C4-2B (cell line): Measurements from ENCODE around the gene PSG4.

Experiments
- ZFX ChIP-seq: fragments of 450-650 bp; IDR thresholded peaks from 2 replicates; pipeline ENCODE4 v1.6.1; 2017
- TF ChIP-seq, protein P1 (sequence below): fragments of 450-650 bp; conservative IDR thresholded peaks from 2 replicates; pipeline ENCODE4 v1.5.1; 2017; ENCODE audit warnings: mild to moderate bottlenecking

DNA sequence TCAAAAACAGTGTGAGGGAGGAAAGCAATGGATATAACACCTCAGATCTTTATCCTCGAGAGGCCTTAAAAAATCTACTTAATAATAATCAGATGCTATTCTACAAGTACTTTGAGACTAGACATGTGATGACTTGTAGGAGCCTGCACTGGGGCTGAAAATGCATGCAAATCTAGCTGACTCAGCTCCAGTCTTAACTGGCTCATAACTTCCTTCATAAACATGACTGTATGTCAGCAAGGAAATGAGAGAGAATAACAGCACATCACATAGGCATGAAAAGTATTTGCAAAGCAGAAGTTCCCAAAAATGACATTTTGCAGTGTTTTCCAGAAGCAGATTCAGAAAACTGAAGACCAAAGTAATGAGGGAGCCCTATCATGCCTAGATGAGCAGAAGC lies 57.2 kb downstream of the PSG4 start:
- TF ChIP-seq, protein P1, sequence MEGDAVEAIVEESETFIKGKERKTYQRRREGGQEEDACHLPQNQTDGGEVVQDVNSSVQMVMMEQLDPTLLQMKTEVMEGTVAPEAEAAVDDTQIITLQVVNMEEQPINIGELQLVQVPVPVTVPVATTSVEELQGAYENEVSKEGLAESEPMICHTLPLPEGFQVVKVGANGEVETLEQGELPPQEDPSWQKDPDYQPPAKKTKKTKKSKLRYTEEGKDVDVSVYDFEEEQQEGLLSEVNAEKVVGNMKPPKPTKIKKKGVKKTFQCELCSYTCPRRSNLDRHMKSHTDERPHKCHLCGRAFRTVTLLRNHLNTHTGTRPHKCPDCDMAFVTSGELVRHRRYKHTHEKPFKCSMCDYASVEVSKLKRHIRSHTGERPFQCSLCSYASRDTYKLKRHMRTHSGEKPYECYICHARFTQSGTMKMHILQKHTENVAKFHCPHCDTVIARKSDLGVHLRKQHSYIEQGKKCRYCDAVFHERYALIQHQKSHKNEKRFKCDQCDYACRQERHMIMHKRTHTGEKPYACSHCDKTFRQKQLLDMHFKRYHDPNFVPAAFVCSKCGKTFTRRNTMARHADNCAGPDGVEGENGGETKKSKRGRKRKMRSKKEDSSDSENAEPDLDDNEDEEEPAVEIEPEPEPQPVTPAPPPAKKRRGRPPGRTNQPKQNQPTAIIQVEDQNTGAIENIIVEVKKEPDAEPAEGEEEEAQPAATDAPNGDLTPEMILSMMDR, result no peak
- TF ChIP-seq ZFX, result no peak
